ENCODE results near the gene XRRA1.

XRRA1 gene

DNA sequence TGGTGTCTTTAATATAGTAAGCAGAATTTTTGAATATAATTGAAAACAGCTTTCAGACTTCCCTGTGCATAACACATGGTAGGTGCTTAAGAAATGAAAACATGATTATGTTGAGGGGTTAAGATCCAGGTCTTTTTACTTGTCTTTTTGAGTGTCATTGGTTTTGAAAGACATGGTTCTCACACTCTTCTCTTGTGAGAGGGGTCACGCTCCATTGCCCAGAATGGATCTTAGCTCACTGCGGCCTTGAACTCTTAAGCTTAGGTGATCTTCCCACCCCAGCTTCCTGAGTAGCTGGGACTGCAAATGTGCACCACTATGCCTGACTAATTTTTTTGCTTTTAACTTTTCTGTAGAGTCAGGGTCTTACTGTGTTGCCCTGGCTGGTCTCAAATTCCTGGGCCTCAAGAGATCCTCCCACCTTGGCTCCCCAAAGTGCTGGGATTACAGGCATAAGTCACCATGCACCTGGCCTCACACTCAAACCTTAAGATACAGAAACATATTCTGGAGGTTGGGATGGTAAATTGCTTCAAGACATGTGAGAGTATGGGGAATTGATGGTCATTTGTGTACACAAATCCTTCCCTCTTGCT is 1.6 kb upstream of the XRRA1 start:
- DNase-seq: no peak

DNA sequence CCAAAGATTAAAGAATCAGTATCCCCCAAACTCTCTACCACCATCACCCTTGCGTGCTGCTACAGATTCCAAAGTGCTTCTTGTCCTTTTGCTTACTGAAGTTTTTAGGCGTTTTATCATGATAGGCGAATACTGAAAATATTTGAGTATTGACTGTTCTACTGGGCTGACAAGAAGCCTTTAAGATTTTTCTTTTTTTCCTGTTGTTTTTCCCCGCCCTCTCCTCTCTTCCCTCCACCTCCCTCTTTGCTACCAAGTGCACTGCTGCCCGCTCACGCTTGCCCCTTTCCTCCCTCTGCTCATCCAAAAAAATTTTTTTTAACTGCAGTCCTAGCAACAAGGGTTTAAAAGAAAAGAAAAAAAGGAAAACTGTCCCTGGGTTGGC is 854 bp upstream of the XRRA1 start:
- DNase-seq: no peak

DNA sequence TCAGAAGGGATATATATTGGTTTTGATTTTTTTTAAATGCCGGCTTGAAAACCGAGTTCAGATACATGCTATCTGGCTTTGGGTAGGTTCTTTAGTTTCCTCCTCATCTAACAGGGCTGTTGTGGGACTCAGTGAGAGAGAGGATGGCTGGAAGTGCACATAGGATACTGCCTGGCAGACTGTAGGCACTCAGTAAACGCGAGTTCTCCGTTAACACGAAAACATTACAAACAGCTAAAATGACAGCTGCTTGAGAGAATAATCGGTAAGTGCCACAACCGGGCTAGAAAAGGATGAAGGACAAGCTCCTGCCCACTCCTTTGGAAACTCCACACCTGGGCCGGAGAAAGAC is 369 bp downstream of the XRRA1 start:
- DNase-seq: no peak

DNA sequence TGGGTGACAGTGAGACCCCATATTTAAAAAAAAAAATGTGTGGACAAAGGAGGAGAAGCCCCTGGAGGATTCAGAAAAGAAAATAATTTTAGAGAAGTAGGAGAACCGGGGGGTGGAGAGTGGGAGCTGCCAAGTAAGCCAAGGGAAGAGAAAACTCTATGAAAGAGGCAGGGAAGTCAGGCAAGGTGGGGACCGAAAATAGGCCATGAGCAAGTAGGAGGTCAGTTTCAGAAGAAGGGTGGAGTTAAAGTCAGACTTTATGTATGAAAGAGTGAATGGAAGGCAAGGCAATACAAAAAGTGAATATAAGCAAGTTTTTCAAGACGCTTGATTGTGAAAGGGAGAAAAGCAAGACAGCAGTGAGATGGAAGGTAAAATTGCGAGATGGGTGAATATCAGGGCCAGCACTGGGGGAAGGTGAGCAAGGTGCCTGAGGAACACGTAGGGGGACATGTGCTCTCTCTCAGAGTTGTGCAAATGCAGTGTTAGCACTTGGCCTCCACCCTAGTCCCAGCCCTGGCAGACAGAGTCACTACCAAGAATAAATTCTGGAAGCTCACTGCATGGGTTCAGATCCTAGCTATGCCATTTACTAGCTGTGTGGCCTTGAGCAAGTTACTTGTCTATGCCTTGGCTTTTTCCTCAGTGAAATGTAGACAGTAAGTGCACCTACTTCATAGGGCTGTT is 6.7 kb downstream of the XRRA1 start:
- no peak for DNase-seq

DNA sequence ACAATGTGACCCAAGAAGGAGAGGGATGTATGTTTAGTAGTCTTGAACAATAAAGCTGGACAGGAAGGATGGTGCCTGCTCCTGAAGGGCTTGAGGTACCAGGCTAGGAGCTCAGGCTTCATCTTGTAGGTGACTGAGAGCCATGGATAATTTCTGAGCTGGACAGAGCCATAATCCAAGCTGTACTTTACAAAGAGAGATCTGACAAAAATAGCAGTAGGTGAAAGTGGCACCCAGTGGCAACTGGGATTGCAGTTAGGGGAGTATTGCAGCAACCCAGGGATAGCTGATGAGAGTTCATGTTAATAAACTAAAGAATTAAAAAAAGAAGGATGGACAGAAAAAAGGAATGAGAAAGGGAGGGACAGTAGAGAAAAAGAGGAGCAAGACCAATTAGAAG is 7.4 kb downstream of the XRRA1 start:
- no peak for DNase-seq

DNA sequence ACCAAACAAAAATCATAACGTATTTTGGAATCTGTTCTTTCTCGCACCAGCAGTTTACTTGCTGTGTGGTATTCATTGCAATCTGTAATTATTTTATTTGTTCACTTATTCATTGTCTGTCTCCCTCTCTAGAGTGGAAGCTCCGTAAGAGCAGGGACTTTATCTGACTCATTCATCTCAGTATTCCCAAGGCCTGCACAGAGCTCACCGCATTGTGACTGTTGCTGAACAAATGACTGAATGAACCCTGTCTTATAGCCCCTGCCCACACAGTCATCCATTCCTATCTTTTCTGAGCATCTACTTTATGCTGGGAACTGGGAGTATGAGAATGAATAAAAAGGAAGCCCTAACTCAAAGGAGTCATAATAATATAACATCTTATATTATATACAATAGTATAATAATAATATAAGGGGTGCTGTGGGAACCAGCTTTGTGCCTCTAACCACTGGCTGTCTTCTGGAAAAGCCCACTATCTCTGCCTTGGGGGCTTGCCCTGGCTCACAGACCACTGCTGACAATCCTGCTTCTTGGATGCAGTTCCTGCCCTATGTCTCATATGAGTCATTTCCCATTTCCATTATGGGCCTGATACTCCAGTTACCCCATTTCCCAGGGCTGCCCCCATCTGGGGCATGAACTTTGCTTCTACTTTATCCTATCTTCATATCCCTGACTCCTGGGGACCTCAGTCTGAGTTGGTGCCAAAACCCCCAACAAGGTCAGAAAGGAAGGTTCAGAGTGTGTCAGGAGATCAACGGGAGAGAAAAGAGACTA is 11.0 kb downstream of the XRRA1 start:
- DNase-seq: no peak

DNA sequence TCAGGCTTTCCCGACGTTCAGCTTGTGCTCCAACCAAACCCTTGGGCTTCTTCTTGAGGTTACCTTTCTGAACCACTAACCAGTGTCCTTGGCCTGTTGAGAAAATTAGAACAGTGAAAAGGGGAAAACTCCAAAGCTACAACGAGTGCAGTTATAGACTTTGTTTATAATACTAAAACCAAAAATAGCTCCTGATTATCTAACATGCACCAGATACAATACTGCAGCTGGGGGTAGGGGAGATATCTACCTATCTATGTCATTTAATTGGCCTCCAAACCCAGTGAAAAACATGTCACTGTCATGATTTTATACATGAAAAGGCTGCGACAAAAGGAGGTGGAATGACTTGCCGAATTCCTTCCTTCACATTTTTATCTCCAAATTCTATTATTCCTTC is 11.9 kb downstream of the XRRA1 start:
- no peak for DNase-seq

DNA sequence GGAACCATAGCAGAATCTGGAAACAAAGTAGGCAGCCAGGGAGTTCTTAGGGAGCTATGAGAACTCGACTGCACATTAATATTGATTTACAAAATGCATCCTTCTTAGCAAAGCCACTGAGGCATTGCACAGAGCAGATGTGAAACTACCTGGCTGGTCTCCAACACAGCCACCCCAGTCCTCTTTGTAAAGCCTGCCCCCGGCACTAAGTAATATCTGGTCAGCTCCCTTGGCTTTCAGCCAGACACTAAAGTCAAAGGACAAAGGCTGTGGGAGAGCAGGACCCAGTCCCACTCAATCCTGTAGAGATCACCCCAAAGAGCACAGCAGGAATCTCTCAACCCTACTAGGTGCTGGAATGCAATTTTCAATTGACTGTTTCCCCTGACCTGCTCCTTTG is 12.8 kb downstream of the XRRA1 start:
- no peak for DNase-seq

DNA sequence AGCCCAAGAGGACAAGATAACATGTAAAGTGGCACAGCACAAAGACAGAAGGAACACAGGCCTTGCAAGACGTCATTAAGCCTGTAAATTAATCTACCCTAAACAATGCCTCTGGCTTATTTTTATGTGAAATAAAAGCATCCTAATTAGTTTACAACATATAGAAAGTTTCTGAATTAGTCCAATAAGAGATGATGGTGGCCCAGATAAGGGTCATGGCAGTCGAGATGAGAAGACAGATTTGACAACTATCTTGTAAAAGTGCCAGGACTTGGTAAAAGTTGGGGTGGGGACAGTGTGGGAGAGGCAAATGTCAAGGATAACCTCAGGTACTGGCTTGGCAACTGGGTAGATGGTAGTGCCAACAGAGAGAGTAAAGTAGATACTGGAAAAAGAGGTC is 13.6 kb downstream of the XRRA1 start:
- DNase-seq: no peak

DNA sequence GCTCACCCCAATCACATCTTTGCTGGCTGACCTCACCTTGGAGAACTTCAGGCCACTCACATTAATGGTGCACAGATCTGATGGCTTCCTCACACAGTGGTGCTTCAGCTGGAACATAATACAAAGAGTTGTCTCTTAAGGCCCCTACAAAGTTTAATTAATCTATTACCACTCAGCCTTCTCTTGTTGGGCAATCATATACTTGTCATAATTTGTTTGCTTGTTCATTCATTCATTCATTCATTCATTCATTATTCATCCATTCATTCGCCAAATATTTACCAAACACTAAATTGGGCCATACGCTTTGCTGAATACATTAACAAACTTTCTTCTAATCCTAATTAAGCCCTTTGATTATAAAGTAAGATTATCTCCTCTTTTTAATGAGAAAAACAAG is 15.1 kb downstream of the XRRA1 start:
- DNase-seq: no peak

DNA sequence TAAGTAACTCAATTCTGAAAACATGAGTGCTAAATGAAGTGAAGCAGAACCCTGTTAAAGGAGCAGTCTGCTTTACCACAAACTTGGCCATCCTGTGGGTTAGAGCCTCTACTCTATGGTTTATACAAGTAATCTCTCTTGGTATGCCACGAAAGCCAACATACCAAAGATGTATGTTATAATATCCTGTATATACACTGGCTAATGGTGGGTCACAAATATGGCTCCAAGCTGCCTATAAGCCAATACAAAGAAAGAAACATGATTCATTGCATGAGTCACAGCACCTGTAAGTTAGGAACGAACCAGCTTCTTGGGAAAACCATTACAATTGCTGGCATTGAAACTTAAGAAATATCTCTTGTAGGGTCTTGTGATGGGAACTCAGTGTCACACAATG is 16.1 kb downstream of the XRRA1 start:
- DNase-seq: no peak

DNA sequence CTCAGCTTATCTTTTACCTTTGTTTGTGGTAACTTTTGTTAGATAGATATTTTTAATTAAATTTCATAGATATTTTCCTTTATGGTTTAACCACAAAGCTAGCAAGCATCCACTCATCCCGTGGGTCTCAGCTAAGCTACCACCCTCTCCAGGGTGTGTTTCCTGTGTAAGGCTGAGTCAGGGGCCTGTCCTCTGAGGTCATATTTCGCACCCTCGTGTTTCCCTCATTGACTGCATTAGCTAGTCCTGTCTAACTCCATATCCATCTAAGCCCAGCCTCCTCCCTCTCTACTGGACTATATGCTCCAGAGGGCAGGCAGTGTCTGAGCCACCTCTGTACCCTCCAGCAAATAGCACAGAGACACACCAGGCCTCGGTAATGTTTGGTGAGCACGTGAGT is 16.7 kb downstream of the XRRA1 start:
- no peak for DNase-seq

DNA sequence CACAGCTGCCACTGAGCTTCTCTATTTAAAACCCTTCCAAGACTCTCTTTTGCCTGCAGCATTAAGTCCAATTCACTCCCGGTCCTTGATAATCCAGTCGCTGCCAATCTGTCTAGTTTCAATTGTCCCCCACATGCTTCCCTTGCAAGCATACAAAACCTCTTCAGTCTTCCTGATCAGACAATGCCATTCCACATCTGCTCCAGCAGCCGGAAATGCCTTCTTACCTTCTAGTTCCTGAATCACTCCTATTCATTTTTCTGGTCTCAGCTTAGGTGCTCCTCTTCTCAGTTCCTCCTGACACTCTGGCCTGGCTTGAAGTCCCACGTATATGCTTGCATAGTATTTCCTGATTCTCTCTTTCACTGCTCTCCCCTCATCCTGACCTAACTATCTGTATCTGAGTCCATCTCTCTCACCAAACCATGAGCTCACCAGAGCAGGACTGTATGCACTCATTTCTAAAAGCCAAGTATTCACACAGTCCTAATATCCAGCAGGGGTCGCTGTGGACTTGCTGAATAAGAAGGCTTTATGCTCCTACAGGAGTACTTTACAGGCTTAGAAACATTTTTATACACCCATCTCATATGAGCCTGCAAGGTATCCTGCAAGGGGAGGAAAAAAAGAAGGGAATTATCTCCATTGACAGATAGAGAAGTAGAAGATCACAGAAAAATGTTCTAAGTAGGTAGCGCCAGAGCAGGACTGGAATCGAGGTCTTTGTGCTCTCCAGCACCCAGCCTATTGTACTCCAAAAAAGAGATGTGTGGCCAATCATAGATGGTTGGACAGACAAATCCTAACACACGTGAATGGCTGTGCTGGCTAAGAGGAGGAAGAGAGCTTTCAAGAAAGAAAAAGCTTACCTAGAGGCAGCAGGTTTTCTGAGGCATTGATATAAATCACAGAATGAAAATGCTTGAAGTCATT is 19.2 kb downstream of the XRRA1 start:
- peak; percentile 81 for DNase-seq

DNA sequence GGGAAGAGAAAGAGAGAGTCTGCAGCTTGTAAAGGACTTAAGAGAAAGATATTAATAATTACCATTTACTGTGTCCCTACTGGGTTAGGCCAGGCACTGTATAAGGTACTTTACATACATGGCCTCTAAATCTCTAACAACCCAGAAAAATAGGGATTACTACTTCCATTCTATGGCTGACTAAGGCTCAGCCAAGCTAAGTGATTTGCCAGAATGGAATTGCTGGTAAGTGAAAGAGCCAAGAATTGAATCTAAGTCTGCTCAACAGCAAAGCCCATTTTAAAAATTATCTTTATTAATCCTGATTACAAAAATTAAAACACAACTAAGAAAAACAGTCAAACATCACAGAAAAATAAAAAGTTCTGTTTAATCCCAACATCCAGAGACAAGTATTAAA is 21.4 kb downstream of the XRRA1 start:
- no peak for DNase-seq

DNA sequence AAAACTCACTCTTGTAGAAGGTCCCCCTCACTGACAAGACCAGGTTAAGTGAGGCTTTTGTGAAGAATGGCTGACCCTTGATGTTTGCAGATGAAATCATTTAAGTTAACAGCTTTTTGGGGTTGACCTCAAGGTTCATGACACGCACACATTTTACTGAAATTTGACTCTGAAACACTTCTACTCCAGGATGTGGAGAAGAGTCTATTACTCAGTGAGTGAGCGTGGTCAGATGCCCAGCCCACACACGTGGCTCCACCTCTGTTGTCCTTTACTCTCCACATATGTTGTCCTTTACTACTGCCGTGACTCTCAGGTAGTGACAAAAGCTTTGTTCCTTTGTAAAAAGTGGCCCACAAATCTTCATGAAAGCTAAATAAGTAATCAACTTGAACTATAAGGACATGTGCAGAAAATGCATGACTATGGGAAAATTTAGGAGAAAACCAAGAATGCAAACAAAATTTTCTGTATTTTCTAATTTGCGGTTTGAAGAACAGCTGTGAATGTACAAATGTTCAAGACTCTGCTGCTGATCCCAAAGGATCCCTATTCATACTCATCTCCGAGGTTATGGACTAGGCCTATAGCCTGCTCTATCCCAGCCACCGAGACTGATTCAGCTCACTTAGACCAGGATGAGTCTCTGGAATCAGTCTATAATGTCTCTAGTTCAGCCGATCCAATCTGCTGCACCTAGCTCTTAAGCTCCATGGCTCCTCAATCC is 22.4 kb downstream of the XRRA1 start:
- no peak for DNase-seq

DNA sequence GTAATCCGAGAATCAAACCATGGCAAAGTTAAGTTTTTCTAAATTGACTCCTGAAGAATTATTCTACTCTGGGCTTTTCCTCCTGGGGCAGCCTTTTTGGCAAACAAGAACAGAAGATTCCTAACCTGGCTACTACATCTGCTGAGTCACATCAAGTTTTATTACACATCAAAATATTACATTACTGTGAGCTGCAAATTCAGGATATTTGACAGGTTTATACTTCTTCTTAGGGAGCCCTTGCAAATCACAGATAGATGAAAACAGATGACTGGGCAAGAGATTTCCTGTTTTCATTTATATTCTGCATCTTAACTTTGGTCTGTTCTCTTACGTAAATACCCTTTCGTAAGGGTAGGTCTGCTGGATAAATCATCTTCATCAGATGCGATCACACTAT is 23.6 kb downstream of the XRRA1 start:
- DNase-seq: no peak

DNA sequence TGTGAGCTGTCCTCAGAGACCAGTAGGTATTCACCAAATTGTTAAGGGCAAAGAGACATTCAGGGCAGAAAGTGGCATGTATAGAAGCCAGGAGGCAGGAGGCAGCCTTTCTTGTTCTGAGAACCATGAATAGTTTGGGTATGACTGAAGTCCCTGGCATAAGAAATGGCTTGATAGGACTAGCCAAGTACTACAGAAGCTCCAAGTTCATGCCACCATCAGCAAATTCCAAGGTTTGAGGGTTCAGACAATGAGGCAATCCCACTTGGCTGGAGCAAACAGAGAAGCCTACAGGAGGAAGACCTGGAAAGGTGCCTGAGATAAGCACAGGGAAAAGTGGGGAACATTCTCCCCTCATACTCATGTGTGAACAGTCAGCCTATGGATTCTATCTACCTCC is 25.8 kb downstream of the XRRA1 start:
- DNase-seq: no peak

DNA sequence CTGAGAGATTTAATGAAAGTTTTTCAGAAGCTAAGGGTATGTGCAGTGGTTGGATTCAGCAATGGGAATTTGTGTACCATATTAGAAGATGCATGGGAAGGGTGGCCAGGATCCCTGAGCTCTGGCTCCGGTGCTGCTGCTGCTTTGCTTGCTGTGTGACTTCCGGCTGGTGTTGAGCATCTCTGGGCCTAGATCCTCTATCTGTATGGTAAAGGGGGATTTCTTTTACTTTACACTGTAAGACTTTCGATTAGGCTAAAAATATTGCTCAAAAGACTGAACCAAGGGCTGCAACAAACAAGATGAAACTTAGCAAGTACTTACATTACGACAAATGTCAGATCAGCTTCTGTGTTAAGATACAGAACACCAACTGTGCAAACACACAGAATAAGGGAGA is 39.1 kb downstream of the XRRA1 start:
- no peak for DNase-seq

DNA sequence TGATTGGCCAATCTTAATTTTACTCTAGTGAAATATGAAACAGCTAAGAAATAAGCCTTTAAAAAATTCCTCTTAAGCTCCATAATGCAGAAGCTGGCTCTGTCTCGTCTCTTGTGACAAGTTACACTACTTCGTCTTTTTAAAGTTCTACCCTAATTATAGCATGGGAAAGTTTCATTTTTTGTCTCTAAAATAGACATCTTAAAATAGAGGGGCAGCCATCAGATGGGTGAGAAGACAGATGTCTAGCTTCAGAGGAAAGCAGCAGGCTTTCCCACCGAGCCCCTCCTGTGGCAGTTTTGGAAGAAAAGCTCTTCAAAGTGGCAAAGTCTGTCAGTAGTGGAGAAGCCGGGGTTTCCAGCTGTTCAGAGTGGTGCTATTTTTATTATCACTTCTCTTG is 39.5 kb downstream of the XRRA1 start:
- DNase-seq: no peak

DNA sequence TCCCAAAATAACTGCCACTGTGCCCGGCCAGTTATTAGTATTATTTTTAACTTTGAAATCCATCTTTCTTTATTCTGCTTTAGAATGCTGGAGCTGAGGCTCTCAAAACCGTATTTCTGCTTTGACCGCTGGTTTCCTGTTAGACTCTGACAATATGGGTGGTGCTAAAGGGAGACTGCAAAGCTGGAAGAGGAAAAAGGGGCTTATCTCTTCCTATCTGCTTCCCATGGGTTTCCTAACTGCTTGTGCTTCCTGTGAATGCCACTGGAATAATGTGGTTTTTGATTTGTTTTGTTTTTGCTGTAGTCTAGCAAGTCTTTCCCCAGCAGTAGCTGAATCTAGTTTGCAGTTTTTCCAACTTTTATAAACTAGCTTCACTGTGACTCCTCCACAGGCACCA is 43.6 kb downstream of the XRRA1 start:
- DNase-seq: no peak

DNA sequence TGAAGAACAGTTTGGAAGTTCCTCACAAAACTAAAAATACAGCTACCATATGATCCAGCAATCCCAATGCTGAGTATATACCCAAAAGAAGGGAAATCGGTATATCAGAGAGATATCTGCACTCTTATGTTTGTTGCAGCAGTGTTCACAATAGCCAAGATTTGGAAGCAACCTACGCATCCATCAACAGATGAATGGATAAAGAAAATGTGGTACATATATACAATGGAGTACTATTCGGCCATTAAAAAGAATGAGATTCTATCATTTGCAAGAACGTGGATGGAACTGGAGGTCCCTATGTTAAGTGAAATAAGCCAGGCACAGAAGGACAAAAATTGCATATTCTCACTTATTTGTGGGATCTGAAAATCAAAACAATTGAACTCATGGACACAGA is 46.5 kb downstream of the XRRA1 start:
- no peak for DNase-seq

DNA sequence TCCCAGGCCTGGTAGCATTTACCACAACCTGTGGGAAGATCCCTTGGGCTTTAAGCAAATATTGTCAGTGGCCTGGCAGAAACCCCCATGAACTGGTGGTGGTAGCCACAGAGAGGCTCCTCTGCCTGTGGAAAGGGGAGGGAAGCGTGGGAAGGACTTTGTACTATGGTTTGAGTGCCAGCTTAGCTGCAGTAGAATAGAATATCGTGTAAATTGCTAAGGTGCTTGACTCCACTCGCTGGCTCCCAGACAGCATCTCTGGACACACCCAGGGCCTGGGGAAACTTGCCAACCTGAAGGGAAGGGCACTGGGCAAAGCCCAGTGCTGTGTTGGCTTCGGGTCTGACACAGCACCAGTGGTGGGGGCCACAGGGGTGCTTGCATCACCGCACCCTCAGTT is 52.6 kb downstream of the XRRA1 start:
- DNase-seq: no peak

Measured in DMS153 (cell line).